HL-60 (cell line): ENCODE measurements around the gene TUBA1C.

Experiments used
- CTCF ChIP-seq: IDR thresholded peaks from one replicate; pipeline ENCODE4 v1.5.1; 2011; ENCODE audit warnings: low read length, control low read depth, inconsistent platforms; ENCODE audit not compliant: insufficient read depth
- POLR2AphosphoS5 ChIP-seq: IDR thresholded peaks from 2 replicates; pipeline ENCODE4 v1.6.1; 2012; ENCODE audit warnings: low read depth
- REST ChIP-seq: IDR thresholded peaks from 2 replicates; pipeline ENCODE4 v1.6.1; 2012; ENCODE audit warnings: low read depth; ENCODE audit not compliant: insufficient replicate concordance
- SPI1 ChIP-seq: IDR thresholded peaks from 2 replicates; pipeline ENCODE4 v1.6.1; 2012; ENCODE audit warnings: low read depth, mild to moderate bottlenecking, borderline replicate concordance

GRCh38 chr12:49230805-49231194 is 34.1 kb upstream of the TUBA1C start:
- TF ChIP-seq CTCF: no peak
- no peak for TF ChIP-seq POLR2AphosphoS5
- TF ChIP-seq SPI1: peak; percentile 97
- no peak for TF ChIP-seq REST
